MM.1S (cell line): ENCODE measurements around the gene ANKRD61.

Source experiments
- EZH2 ChIP-seq: fragments of 300-600 bp; sonication (generic); optimal IDR thresholded peaks from 2 replicates; pipeline ENCODE3; 2017; ENCODE audit warnings: low read depth, mild to moderate bottlenecking, antibody characterized with exemption, low read length, mixed read lengths
- EZH2phosphoT487 ChIP-seq: fragments of 300-600 bp; sonication (generic); IDR thresholded peaks from 2 replicates; pipeline ENCODE4 v1.6.1; 2018; ENCODE audit warnings: antibody characterized with exemption, low read length
- TF ChIP-seq, protein P1 (sequence below): fragments of 300-600 bp; sonication (generic); IDR thresholded peaks from 2 replicates; pipeline ENCODE4 v1.5.1; 2016; ENCODE audit warnings: antibody characterized with exemption, low read length, mixed read lengths

DNA sequence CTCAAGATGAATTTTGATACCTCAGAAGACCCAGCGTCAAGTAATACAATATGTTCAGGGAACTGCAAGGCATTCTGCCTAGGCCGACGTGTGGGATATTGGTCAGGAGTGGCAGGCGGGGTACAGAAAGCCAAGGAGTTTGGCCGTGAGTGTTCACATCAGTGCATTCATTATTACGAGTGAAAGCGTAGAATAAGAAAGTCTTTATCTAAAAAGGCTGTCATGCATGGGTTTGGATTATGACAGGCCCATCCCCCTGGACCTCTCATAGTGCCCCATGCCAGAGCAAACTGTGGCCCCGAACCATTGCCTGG is 14.6 kb upstream of the ANKRD61 start:
- TF ChIP-seq, protein P1, sequence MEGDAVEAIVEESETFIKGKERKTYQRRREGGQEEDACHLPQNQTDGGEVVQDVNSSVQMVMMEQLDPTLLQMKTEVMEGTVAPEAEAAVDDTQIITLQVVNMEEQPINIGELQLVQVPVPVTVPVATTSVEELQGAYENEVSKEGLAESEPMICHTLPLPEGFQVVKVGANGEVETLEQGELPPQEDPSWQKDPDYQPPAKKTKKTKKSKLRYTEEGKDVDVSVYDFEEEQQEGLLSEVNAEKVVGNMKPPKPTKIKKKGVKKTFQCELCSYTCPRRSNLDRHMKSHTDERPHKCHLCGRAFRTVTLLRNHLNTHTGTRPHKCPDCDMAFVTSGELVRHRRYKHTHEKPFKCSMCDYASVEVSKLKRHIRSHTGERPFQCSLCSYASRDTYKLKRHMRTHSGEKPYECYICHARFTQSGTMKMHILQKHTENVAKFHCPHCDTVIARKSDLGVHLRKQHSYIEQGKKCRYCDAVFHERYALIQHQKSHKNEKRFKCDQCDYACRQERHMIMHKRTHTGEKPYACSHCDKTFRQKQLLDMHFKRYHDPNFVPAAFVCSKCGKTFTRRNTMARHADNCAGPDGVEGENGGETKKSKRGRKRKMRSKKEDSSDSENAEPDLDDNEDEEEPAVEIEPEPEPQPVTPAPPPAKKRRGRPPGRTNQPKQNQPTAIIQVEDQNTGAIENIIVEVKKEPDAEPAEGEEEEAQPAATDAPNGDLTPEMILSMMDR, result no peak
- no peak for TF ChIP-seq EZH2
- TF ChIP-seq EZH2phosphoT487, result no peak
